Fibroblast of skin of abdomen (primary cell): ENCODE results near the gene PWWP2B.
"Not testable (repeated sequence)": the region's sequence is repeated elsewhere in the genome, so short reads cannot be mapped to it uniquely, and the experiment has no call there.

ENCODE experiments used
- DNase-seq: peaks from one replicate; pipeline ENCODE4 v3.0.0-alpha.2; 2013

Gene PWWP2B

GRCh38 chr10:132382231-132382922, 14.6 kb upstream of the PWWP2B start:
- peak; percentile 89 for DNase-seq

- no peak for DNase-seq
These were observed 13.9 kb upstream of the PWWP2B start for GRCh38 chr10:132383101-132383500.

GRCh38 chr10:132383751-132384196, 13.2 kb upstream of the PWWP2B start:
- DNase-seq, result no peak

- DNase-seq, result no peak
These were observed 12.2 kb upstream of the PWWP2B start for GRCh38 chr10:132384618-132385388.

- no peak for DNase-seq
These were observed 11.7 kb upstream of the PWWP2B start for GRCh38 chr10:132385389-132385667.

GRCh38 chr10:132385721-132386418, 11.1 kb upstream of the PWWP2B start:
- DNase-seq, result no peak

- DNase-seq, result no peak
These were observed 10.6 kb upstream of the PWWP2B start for GRCh38 chr10:132386419-132386831.

- not testable (repeated sequence) for DNase-seq
These were observed 10.1 kb upstream of the PWWP2B start for GRCh38 chr10:132386896-132387295.

- peak; percentile 56 for DNase-seq
These were observed 9.2 kb upstream of the PWWP2B start for GRCh38 chr10:132387764-132388210.

GRCh38 chr10:132388891-132389432, 8.0 kb upstream of the PWWP2B start:
- DNase-seq, result no peak

GRCh38 chr10:132389433-132390169, 7.4 kb upstream of the PWWP2B start:
- DNase-seq, result no peak

GRCh38 chr10:132390170-132390920, 6.7 kb upstream of the PWWP2B start:
- DNase-seq, result no peak

GRCh38 chr10:132390921-132391675, 5.9 kb upstream of the PWWP2B start:
- no peak for DNase-seq

- DNase-seq, result no peak
These were observed 5.4 kb upstream of the PWWP2B start for GRCh38 chr10:132391676-132392020.

- no peak for DNase-seq
These were observed 4.7 kb upstream of the PWWP2B start for GRCh38 chr10:132392184-132392800.

- DNase-seq, result no peak
These were observed 3.9 kb upstream of the PWWP2B start for GRCh38 chr10:132392811-132393694.

GRCh38 chr10:132393695-132394181, 3.3 kb upstream of the PWWP2B start:
- DNase-seq, result no peak

- no peak for DNase-seq
These were observed 2.7 kb upstream of the PWWP2B start for GRCh38 chr10:132394201-132394811.
